HG03460 (cell line): ENCODE measurements around the gene TLCD3A.

ENCODE experiments used
- ATAC-seq: cut with Tn5 transposase; IDR thresholded peaks from one replicate; pipeline ENCODE4 v1.9.1; 2021; ENCODE audit not compliant: unreplicated experiment

The TLCD3A gene

DNA sequence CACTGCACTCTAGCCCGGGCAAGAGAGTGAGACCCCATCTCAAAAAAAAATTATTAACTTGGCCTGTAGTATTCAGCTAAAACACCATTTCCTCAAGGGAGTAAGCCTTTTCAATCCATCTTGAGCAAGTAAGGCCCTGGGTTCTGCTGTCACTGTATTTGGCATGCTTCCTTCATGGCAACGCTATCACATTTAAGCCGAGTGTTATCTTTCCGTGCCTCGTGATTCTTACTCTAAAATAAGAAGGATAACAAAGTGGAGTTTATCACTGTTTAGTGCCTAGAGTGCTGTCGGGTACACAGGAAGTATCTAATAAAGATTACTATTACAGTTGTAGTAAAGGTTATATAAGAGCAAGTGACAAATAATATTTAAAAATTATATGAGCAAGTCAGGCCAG, 26.5 kb upstream of the TLCD3A start:
- no peak for ATAC-seq

DNA sequence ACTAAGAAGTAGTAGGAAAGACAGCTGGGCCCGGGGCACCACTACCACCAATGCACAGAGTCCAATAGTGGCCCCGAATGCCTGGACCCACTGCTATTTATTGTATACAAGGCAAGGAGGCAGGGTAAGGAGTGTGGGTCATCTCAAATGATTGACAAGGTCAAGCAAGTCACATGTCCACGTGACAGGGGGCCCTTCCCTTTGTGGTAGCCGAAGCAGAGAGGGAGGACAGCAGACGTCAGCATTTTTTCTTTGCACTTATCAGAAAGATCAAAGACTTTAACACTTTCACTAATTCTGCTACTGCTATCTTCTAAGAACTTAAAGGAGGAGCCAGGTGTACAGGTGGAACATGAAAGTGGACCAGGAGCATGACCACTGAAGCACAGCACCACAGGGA, 24.3 kb upstream of the TLCD3A start:
- no peak for ATAC-seq

GRCh38 chr17:718075-718474, 14.3 kb upstream of the TLCD3A start:
- ATAC-seq, result no peak

DNA sequence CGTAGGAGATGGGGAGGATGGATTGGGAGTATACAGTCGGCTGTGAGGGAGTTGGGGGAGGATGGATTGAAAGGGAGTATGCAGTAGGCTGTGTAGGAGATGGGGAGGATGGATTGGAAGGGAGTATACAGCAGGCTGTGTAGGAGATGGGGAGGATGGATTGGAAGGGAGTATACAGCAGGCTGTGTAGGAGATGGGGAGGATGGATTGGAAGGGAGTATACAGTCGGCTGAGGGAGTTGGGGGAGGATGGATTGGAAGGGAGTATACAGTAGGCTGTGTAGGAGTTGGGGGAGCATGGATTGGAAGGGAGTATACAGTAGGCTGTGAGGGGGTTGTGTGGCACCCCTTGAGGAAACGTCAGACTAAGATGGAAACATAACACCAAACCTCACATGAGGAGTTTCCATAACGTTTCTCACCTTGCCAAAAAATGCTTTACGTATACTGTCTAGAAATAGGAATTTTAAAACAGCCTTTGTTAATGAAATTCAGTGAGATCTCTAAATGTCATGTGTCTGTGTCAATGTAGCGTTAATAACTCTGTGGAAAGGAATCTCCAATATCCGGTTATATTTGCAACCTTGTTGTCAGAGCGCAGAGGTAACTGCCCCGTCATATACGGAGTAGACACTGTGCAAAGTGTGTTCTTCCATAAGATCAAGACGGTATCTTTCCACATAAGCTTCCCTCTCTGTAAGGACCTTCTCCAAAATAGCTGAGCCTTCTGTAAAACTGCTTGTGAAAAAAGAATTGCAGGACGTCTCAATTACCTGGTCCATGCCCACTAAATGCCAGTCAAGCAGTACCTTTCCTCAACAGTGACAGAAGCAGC, 11.5 kb upstream of the TLCD3A start:
- ATAC-seq, result no peak

DNA sequence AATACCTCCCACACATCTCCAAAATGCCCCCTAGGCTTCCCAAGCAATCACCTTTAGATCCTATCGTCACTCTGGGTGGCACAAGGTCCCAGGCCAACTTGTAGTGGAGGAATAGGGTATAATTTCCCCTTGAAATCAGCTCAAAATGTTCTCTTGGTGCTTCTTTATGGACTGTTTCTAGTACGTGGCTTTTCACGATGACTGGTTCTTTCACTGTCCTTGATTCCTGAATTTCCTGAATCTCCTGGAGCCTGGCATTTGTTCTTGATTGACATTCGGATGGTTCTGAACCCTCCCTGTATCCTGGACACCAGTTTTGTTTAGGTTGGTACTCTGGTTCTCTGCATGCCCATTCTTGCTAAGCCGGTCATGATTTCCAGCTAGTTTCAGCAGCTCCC, 10.9 kb upstream of the TLCD3A start:
- ATAC-seq, result no peak

- ATAC-seq, result no peak
Measured at GRCh38 chr17:725084-725483, 7.3 kb upstream of the TLCD3A start.

GRCh38 chr17:725746-726145, 6.7 kb upstream of the TLCD3A start:
- no peak for ATAC-seq

DNA sequence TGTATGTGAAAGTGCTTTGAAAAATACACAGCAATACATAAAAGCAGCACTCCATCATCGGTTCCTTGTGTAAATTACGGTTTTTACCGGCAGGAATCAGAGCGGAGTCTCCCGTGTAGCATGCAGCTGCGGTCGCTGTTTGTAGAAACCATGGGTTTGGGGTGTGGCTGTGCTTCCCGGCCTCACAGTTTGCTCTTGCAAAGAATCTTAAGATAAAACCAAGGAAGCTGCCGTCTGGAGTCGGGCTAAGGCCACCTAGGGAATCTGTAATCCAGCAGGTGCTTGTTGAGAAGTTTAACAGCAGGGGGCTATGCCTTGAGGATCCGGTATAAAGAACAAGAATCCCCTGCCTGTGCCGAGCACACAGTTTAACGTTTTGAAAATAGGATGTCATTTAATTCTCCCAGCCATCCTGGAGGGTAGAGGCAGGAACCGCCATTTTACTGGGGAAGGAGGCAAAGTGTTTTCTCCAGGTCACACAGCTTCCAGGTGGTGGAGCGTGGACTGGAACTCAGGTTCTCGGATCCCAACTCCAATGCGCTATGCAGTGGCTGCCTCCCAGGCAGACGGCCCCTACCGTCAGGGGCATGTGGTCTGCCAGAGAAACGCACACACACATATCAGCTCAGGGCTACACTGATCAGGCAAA, 6.0 kb upstream of the TLCD3A start:
- ATAC-seq, result no peak

DNA sequence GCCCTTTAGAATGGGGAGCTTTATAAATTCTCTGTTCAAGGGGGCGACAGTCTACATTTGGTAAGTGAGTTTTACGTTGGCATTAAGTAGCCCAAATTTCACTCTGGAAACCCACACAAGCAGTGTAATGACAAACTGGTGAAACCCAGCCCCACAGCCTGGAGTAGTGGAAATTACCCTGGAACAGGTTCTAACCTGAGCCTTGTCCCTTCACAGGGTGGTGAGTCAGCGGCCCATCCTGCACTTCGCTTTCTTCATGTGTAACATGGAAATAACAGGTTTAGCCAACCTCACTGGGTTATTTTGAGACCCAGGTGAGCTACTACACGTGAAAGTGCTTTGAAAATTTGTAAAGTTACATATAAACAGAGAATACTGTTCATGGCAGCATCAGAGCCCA, 3.5 kb upstream of the TLCD3A start:
- no peak for ATAC-seq

DNA sequence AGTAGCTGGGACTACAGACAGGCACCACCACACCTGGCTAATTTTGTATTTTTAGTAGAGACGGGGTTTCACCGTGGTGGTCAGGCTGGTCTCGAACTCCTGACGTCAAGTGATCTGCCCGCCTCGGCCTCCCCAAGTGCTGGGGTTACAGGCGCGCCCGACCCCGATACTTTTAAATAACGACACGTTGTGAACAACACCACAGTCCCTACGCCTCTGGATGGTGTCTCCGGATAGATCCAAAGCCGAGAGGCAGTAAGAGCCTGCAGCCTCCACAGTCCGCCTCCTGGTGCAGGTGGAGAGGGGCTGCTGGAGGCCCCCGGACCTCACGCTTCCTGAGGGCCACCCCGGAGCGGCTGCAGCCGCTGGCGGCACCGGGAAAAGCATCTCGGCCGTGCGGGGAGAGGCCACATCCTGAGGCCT, 741 bp upstream of the TLCD3A start:
- no peak for ATAC-seq

DNA sequence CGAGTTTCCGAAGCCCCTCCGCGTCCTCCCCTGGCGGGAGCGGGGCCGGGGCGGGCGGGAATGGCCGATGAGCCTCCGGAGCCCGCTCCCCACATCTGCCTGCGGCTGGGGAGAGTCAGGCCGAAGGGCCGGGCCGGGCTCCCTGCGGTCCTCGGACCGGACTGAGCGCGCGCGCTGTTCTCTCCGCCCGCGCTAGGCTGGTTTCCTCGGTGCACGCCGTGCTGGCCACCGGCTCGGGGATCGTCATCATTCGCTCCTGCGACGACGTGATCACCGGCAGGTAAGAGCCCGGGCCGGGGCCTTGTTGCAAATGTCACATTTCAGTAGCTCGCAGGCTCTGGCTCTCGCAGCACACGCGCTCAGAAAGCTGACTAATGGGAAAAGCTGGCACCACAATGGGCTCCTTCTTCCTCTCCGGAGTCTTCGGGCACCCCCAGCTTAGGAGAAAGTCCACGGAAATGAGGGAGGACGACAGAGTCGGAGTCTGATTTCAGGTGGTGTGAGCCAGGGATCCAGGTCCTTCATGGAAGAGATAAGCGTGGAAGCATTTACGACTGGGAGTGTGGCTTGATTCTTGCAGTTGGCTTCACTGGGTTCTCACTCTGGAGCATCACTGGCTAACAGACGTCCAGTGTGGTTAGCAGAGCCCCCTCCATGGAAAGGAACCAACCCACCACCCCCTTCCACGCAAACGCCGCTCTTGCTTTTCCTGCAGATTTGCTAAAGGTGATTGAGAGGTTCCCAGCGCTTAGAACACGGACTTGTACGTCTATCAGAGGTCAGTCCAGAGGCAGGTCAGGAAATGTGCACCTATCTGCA, 715 bp downstream of the TLCD3A start:
- ATAC-seq, result no peak

DNA sequence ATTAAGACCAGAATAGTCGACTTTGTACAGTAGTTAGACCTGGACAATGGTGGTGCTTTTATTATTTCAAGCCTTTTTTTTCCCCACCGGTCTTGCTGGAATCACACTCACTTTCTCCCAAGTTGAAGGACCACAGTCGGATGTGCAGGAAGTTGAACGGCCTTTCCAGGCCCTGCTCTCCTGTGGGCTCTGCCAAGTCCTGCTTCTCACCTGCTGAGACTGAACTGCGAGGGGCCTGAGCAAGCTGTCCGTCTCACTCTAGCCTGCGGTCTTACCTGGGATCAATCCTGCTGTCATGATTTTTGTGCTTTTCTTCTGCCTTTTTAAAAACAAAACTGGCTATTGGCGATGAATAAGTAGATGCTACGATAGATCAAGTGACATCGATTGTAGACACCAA, 1.3 kb downstream of the TLCD3A start:
- no peak for ATAC-seq

GRCh38 chr17:737561-738113, 5.2 kb downstream of the TLCD3A start:
- no peak for ATAC-seq

- peak; percentile 66 for ATAC-seq
Measured at GRCh38 chr17:740240-741017, 8.0 kb downstream of the TLCD3A start.

DNA sequence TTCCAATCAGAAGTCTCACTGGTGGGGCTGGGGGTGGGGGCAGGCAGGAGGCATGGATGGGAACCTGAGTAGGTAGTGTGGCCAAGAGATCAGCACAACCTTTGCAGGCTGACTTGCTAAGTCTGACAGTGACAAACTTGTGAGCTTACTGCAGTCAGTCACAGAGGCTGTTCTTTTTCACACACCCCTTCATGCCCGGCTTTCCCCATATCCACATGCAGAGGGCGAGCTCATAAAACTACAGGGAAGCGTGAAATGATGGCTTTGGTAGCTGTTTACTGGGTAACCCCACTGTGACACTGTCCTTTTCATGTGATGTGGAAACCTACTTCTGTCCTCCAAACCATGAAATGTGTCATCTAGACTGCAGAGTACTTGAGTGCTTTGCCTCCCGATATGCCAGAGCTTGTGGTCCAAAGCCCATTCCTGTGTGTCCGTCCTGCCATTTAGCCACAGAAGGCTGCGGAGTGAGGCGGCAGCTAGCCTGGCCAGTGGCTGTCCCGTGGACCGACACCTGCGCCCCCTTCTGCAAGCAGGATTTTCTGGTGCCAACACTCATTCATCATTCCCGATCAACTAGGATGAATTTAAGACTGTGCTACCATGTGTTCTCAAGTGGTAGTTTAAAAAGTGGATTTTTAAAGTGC, 9.9 kb downstream of the TLCD3A start:
- no peak for ATAC-seq

DNA sequence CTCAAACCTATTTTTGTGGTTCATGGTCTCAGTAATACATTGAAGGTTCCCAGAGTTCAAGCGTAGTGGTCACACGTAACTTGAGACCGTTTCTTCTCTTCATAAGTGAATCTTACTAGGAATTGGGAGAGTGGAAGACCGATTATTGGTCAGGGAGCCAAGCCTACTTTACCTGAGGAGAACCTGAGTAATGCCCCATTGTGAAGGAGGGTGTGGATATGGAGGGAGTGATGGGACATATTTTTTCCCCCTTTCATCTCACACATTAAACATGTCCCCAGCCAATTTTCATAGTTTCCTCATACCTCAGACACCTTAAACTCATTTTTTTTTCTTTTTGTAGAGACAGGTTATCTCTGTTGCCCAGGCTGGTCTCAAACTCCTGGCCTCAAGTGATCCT, 10.7 kb downstream of the TLCD3A start:
- ATAC-seq, result no peak

DNA sequence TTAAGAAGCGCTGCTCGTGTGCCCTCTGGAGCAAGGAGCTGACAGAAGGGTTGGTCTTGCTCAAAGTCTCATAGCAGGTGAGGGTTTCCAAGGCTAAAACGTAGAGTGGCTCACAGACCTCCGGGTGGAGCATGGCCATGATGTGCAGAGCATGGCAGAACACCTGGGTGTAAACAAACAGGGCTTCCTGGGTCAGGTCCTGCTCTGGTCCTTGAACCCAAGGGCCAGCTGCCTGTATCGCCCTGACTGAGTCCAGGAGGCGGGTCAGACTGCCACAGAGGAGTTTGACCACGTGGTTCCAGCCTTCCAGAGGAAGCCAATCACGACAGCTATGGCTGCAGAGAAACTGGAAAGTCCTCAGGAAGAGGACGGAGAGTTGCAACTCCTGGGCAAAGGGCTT, 12.5 kb downstream of the TLCD3A start:
- no peak for ATAC-seq

GRCh38 chr17:745406-745805, 13.0 kb downstream of the TLCD3A start:
- no peak for ATAC-seq

DNA sequence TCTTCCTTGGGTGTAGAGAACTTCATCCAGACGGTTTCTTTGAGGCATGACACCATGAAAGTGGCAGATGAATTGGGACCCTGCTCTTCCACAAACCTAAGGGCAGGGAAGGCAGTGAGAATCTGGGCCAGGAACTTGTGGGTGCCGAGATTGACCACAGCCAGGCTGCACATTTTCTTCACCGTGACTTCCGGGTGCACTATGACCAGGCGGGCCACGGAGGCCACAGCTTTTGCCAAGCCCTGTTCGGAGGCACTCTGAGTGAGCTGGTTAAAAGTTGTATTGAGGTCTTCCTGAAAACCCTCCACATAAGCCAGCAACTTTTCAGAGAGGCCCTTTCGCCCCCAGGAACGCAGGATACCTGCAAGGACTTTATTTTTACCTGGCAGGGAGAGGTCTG, 13.8 kb downstream of the TLCD3A start:
- no peak for ATAC-seq
